Inflammatory macrophage treated with lipopolysaccharide for 4 hours (primary cell): ENCODE measurements around the gene GPR107.

Source experiments
- DNase-seq: peaks from one replicate; pipeline ENCODE4 v3.0.0-alpha.2; 2020

The GPR107 gene

DNA sequence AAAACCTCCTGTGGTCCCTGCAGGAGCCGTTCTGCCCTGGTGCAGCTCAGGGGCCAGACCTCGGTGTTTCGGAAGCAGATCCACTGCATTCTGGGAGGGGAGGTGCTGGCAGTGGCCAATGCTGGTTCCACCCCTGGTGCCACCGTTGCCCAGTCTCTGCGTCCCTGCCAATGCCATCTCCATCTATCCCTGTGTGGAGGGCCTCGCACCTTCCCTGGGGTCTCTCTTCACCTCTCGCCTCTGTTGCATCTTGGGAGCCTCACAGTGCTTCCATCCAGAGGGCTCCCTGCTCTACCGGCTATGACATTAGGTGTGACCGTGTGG is 133.8 kb downstream of the GPR107 start:
- DNase-seq, result no peak

DNA sequence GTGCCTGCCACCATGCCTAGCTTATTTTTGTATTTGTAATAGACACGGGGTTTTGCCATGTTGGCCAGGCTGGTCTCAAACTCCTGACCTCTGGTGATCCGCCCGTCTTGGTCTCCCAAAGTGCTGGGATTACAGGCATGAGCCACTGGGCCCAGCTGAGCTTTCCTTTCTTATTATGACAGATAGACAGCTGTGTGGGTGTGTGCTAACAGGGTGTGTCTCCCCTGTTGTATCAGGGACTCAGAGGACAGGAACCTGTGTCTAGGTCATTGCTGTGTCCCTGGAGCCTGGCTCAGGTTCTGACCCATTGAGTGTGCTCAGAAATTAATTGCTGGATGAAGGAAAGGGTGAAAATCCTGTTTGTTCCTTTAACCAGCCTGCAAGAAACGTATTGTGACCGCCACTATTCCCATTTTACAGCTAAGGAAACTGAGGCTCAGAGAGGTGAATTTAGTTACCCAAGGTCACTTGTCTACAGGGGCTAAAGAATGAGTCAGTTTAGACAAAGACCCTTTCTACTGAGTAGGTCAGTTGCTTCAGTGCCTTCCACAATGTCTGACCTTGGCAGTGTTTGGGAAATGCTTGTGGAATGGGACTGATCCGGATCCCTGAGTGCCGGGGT is 135.3 kb downstream of the GPR107 start:
- no peak for DNase-seq
